Natural killer cell (primary cell): Measurements from ENCODE around the gene B3GNT8. TPM values are rescaled to one million over a fixed set of nuclear protein-coding genes. Genes with fewer than 3 reads are reported as not detected.

Experiments used
- ATAC-seq, 3 donors: fragments of 150-1000 bp in 2 of 3; fragments of 200-7000 bp in 1 of 3; cut with Tn5 transposase; 1 replicate in 1 of 3; 2 replicates in 2 of 3; pipeline ENCODE4 v1.10.0; 2021; ENCODE audit warnings: mild to moderate bottlenecking in 2 of 3, moderate library complexity in 2 of 3
- DNase-seq, 2 donors: peaks; one replicate each; pipeline versions ENCODE4 v3.0.0 to v3.0.0-alpha.2; 2013 to 2021; ENCODE audit warnings: mixed read lengths in 1 of 2
- H3K27ac ChIP-seq: one replicate; pipeline ENCODE4 v1.5.1; 2013; ENCODE audit warnings: mild to moderate bottlenecking, low read length
- H3K27me3 ChIP-seq: one replicate; pipeline ENCODE4 v1.6.1; 2013; ENCODE audit warnings: low read length; ENCODE audit not compliant: control insufficient read depth, insufficient read depth
- H3K36me3 ChIP-seq: one replicate; pipeline ENCODE4 v1.6.1; 2013; ENCODE audit warnings: low read length; ENCODE audit not compliant: control insufficient read depth, insufficient read depth
- H3K4me1 ChIP-seq: one replicate; pipeline ENCODE4 v1.6.1; 2013; ENCODE audit warnings: low read length; ENCODE audit not compliant: control insufficient read depth, insufficient read depth
- H3K4me3 ChIP-seq: one replicate; pipeline ENCODE4 v1.5.1; 2013; ENCODE audit warnings: low read length
- H3K9me3 ChIP-seq: one replicate; pipeline ENCODE4 v1.6.1; 2013; ENCODE audit warnings: low read length; ENCODE audit not compliant: control insufficient read depth, insufficient read depth
- H3K27ac Mint-ChIP-seq, 2 donors: one replicate each; pipeline ENCODE4 v1.8.0; 2022; ENCODE audit warnings: mild to moderate bottlenecking in 2 of 2, mixed read lengths in 2 of 2, moderate library complexity in 1 of 2
- H3K27me3 Mint-ChIP-seq, 2 donors: one replicate each; pipeline ENCODE4 v1.8.0; 2022; ENCODE audit warnings: low read depth in 2 of 2, mixed read lengths in 2 of 2
- H3K36me3 Mint-ChIP-seq: one replicate; pipeline ENCODE4 v1.8.0; 2022; ENCODE audit warnings: mixed read lengths
- H3K4me1 Mint-ChIP-seq, 2 donors: one replicate each; pipeline ENCODE4 v1.8.0; 2022; ENCODE audit warnings: mixed read lengths in 2 of 2
- H3K4me3 Mint-ChIP-seq: one replicate; pipeline ENCODE4 v1.8.0; 2022; ENCODE audit warnings: mild to moderate bottlenecking, moderate library complexity, mixed read lengths
- H3K9me3 Mint-ChIP-seq, 2 donors: one replicate each; pipeline ENCODE4 v1.8.0; 2022; ENCODE audit warnings: mixed read lengths in 2 of 2
- WGBS: methylation state at CpG from one replicate; pipeline ENCODE4 v1.1.7; 2013; ENCODE audit warnings: missing lambda C conversion rate; ENCODE audit not compliant: insufficient coverage; 5-methylcytosine and 5-hydroxymethylcytosine counted together
- intact Hi-C: fragments of 100-400 bp; cut with micrococcal nuclease; formaldehyde crosslinking; loops from one replicate; pipeline ENCODE4 v1.14.2; 2022
- total RNA-seq, 4 donors: library from RNA; stranded (reverse); fragments of 120-200 nt in 1 of 4; gene quantifications; one replicate each; pipeline versions ENCODE4 v1.2.3 to v1.2.4, GENCODE V29; 2013 to 2022
- TF ChIP-seq, protein P1 (sequence below): fragments of 200-600 bp; IDR thresholded peaks from one replicate; pipeline ENCODE4 v1.8.0; 2022; ENCODE audit warnings: antibody characterized with exemption

The B3GNT8 gene
- total RNA-seq, 3 donors from 2014 or later (not counting 1 experiment from before 2014, with no cell fraction given), result 1.5 to 2.5 (median 2.1) TPM

- Histone ChIP-seq H3K4me1 (peaks cover 9% of the 10 kb centered on the region), H3K4me3 (no peak overlapping the region), H3K9me3 (no peaks in the 10 kb centered on the region), H3K27ac (no peak overlapping the region), H3K36me3 (no peaks in the 10 kb centered on the region), H3K27me3 (peaks cover 2% of the 10 kb centered on the region)
- intact Hi-C loops, result no loop called here
- Mint-ChIP-seq H3K27ac (no peak overlapping the region), H3K4me3 (no peak overlapping the region), H3K4me1 (peaks cover 0 to 8% of the 10 kb centered on the region in 2 donors), H3K36me3 (no peaks in the 10 kb centered on the region), H3K27me3 (peaks cover 16 to 35% of the 10 kb centered on the region in 2 donors), H3K9me3 (no peaks in the 10 kb centered on the region)
- TF ChIP-seq, protein P1, sequence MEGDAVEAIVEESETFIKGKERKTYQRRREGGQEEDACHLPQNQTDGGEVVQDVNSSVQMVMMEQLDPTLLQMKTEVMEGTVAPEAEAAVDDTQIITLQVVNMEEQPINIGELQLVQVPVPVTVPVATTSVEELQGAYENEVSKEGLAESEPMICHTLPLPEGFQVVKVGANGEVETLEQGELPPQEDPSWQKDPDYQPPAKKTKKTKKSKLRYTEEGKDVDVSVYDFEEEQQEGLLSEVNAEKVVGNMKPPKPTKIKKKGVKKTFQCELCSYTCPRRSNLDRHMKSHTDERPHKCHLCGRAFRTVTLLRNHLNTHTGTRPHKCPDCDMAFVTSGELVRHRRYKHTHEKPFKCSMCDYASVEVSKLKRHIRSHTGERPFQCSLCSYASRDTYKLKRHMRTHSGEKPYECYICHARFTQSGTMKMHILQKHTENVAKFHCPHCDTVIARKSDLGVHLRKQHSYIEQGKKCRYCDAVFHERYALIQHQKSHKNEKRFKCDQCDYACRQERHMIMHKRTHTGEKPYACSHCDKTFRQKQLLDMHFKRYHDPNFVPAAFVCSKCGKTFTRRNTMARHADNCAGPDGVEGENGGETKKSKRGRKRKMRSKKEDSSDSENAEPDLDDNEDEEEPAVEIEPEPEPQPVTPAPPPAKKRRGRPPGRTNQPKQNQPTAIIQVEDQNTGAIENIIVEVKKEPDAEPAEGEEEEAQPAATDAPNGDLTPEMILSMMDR, result no peak
- 88% methylated on average over 6 of the region's 6 CpGs for whole genome bisulfite sequencing
- DNase-seq (no peak), ATAC-seq (no peak)
Measured at GRCh38 chr19:41452584-41453275, 25.6 kb upstream of the B3GNT8 start.

DNA sequence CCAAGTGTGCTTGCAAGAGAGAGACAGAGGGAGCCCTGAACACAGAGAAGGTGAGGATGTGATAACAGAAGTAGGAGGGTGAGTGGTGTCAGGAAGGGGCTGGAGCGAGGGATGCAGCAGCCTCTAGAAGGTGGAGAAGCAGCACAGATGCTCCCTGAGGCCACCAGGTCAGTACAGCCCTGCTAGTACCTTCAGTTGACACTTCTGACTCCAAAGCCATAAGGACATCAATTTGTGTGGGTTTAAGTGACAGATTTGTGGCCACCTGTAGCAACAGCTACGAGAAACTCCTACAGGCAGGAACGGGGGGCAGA, 22.6 kb upstream of the B3GNT8 start:
- ATAC-seq, result peak in 1 of 3 donors; percentile 9
- TF ChIP-seq, protein P1, result no peak
- intact Hi-C loops, result loop anchor here (1.0 kb wide), 3 partner anchors 113 to 147 kb away; no protein-coding TSS in a partner anchor
- H3K9me3 Mint-ChIP-seq, result no peaks in the 10 kb centered on the region
- Histone ChIP-seq H3K27me3 (peaks cover 3% of the 10 kb centered on the region), H3K36me3 (no peaks in the 10 kb centered on the region), H3K4me3 (no peak overlapping the region), H3K4me1 (peaks cover 9% of the 10 kb centered on the region), H3K9me3 (no peaks in the 10 kb centered on the region), H3K27ac (no peak overlapping the region)
- no peak for DNase-seq
- H3K4me3 Mint-ChIP-seq, result no peak overlapping the region
- no peaks in the 10 kb centered on the region for H3K36me3 Mint-ChIP-seq
- H3K27ac Mint-ChIP-seq, result no peak overlapping the region
- WGBS, result 57% methylated on average over 1 of the region's 3 CpGs
- H3K4me1 Mint-ChIP-seq, result peaks cover 0 to 8% of the 10 kb centered on the region in 2 donors
- H3K27me3 Mint-ChIP-seq, result peaks cover 14% of the 10 kb centered on the region in 2 donors

DNA sequence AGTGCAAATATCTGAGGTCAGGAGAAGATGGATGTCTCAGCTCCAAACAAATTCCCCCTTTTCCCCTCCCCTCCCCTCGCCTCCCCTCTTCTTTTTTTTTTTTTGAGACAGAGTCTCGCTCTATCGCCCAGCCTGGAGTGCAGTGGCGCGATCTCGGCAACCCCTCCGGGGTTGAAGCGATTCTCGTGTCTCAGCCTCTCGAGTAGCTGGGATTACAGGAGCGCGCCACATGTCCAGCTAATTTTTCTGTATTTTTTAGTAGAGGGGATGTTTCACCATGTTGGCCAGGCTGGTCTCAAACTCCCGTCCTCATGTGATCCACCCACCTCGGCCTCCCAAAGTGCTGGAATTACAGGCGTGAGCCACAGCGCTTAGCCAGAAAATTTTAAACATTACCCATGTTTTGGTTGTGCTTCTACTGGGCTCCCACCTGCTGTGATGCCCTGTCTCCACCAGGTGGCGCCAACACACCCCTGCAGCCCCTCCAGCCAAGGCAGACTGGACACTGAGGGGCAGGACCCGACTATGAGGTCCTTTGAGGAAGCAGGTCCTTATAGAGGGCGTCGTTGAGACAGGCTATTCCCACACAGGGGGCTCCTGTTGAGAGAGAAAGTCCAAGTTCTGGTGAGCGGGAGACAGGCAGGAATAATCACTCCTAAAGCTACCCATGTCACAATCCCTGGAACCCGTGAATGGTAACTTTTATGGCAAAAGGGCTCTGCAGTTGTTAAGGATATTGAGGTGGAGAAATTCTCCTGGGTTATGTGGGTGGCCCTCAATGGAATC, 22.1 kb upstream of the B3GNT8 start:
- no peaks in the 10 kb centered on the region for H3K36me3 Mint-ChIP-seq
- TF ChIP-seq, protein P1, result peak; percentile 92
- no peak overlapping the region for H3K27ac Mint-ChIP-seq
- intact Hi-C loops, result loop anchor here (1.0 kb wide), 3 partner anchors 114 to 148 kb away; no protein-coding TSS in a partner anchor
- ATAC-seq (peak; percentile 87 to 96 (median 94)), DNase-seq (peak; percentile 71 to 85)
- peaks cover 14% of the 10 kb centered on the region in 2 donors for H3K27me3 Mint-ChIP-seq
- no peak overlapping the region for H3K4me3 ChIP-seq
- no peaks in the 10 kb centered on the region for H3K9me3 ChIP-seq
- H3K27me3 ChIP-seq, result peaks cover 3% of the 10 kb centered on the region
- H3K9me3 Mint-ChIP-seq, result no peaks in the 10 kb centered on the region
- peak overlapping the region; percentile 45 for H3K4me3 Mint-ChIP-seq
- H3K4me1 ChIP-seq, result peaks cover 9% of the 10 kb centered on the region
- H3K4me1 Mint-ChIP-seq, result peaks cover 0 to 8% of the 10 kb centered on the region in 2 donors
- 5% methylated on average over 20 of the region's 22 CpGs for WGBS
- no peak overlapping the region for H3K27ac ChIP-seq
- no peaks in the 10 kb centered on the region for H3K36me3 ChIP-seq
